ENCODE data around the gene TIGD2.
"Not testable (repeated sequence)": the region's sequence is repeated elsewhere in the genome, so short reads cannot be mapped to it uniquely, and the experiment has no call there.

The TIGD2 gene

DNA sequence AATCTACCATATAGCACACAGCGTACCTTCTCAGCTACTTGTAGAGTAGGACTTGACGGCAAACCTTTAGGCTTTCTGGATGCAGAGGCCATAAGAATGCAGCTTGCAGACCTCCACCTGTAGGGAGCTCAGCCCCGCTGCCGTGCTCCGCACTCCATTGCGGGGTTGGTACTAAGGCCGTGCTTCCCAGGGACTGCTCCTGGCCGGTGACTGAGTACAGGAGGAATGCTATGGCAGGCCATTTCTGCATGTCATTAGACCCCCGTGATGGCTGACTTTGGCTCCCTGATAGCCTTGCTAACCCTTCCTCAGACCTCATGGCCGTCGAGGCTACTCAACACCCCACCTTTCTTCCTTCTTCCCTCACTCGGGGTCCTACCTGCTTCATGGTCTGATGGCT, 26.4 kb downstream of the TIGD2 start:
- 70% methylated on average over 12 of the region's 12 CpGs for WGBS, 2 experiments
- H3K27ac ChIP-seq (ENCODE audit: insufficient read depth, low read depth, low read length, poor library complexity, severe bottlenecking), result no peak overlapping the region
- H3K36me3 ChIP-seq (ENCODE audit: control insufficient read depth, insufficient read depth, low read length), result no peaks in the 10 kb centered on the region
- H3K9me3 ChIP-seq (ENCODE audit: control insufficient read depth, low read length), result no peaks in the 10 kb centered on the region
- H3K4me3 ChIP-seq (ENCODE audit: insufficient read depth, low read depth, low read length), result no peak overlapping the region
- H3K4me1 ChIP-seq (ENCODE audit: control insufficient read depth, insufficient read depth, low read length), result no peaks in the 10 kb centered on the region
- H3K27me3 ChIP-seq (ENCODE audit: control insufficient read depth, insufficient read depth, low read length, poor library complexity, severe bottlenecking), result no peaks in the 10 kb centered on the region

DNA sequence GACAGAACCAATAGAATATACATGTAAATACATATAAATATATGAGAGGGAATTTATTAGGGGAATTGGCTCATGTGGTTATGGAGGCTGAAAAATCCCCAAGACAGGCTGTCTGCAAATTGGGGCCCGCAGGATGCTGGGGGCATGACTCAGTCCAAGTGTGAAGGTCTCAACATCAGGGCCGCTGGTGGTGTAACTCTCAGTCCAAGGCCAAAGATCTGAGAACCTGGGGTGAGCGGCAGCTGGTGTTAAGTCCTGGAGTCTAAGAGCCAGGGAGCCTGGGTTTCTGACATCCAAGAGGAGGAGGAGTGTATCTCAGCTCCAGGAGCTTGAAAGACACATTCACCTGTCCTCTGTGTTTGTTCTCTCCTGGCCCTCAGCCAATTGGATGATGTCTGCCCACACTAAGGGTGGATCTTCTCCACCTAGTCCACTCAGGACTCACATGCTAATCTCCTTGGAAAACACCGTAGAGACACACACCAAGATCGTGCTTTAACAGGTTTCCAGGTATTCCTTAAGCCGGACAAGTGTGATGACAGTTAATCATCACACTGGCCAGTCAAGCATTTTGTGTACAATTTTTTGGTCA, 28.9 kb downstream of the TIGD2 start:
- H3K36me3 ChIP-seq (ENCODE audit: control insufficient read depth, insufficient read depth, low read length), result no peaks in the 10 kb centered on the region
- no peaks in the 10 kb centered on the region for H3K4me1 ChIP-seq (ENCODE audit: control insufficient read depth, insufficient read depth, low read length)
- no peak overlapping the region for H3K27ac ChIP-seq (ENCODE audit: insufficient read depth, low read depth, low read length, poor library complexity, severe bottlenecking)
- WGBS, 2 experiments, result 93 to 94% methylated on average over 6 of the region's 6 CpGs
- no peaks in the 10 kb centered on the region for H3K9me3 ChIP-seq (ENCODE audit: control insufficient read depth, low read length)
- no peaks in the 10 kb centered on the region for H3K27me3 ChIP-seq (ENCODE audit: control insufficient read depth, insufficient read depth, low read length, poor library complexity, severe bottlenecking)
- H3K4me3 ChIP-seq (ENCODE audit: insufficient read depth, low read depth, low read length), result no peak overlapping the region

- H3K27ac ChIP-seq (ENCODE audit: insufficient read depth, low read depth, low read length, poor library complexity, severe bottlenecking), result no peak overlapping the region
- no peaks in the 10 kb centered on the region for H3K36me3 ChIP-seq (ENCODE audit: control insufficient read depth, insufficient read depth, low read length)
- no peak overlapping the region for H3K4me3 ChIP-seq (ENCODE audit: insufficient read depth, low read depth, low read length)
- H3K4me1 ChIP-seq (ENCODE audit: control insufficient read depth, insufficient read depth, low read length), result no peaks in the 10 kb centered on the region
- H3K9me3 ChIP-seq (ENCODE audit: control insufficient read depth, low read length), result no peaks in the 10 kb centered on the region
- H3K27me3 ChIP-seq (ENCODE audit: control insufficient read depth, insufficient read depth, low read length, poor library complexity, severe bottlenecking), result no peaks in the 10 kb centered on the region
- WGBS, 2 experiments, result 94 to 100% methylated on average over 1 to 4 of the region's 4 CpGs
These were observed 31.6 kb downstream of the TIGD2 start for GRCh38 chr4:89142691-89143669.

GRCh38 chr4:89144652-89145051, 33.3 kb downstream of the TIGD2 start:
- not testable (repeated sequence) for H3K9me3 ChIP-seq (ENCODE audit: control insufficient read depth, low read length); H3K4me3 ChIP-seq (ENCODE audit: insufficient read depth, low read depth, low read length); H3K4me1 ChIP-seq (ENCODE audit: control insufficient read depth, insufficient read depth, low read length); H3K27me3 ChIP-seq (ENCODE audit: control insufficient read depth, insufficient read depth, low read length, poor library complexity, severe bottlenecking); H3K27ac ChIP-seq (ENCODE audit: insufficient read depth, low read depth, low read length, poor library complexity, severe bottlenecking); H3K36me3 ChIP-seq (ENCODE audit: control insufficient read depth, insufficient read depth, low read length)
- WGBS, 2 experiments, result 95 to 100% methylated on average over 1 of the region's 1 CpG

GRCh38 chr4:89146196-89146595, 34.9 kb downstream of the TIGD2 start:
- WGBS, 2 experiments, result 89 to 99% methylated on average over 2 of the region's 2 CpGs
- H3K4me1 ChIP-seq (ENCODE audit: control insufficient read depth, insufficient read depth, low read length), result no peaks in the 10 kb centered on the region
- no peaks in the 10 kb centered on the region for H3K36me3 ChIP-seq (ENCODE audit: control insufficient read depth, insufficient read depth, low read length)
- H3K27me3 ChIP-seq (ENCODE audit: control insufficient read depth, insufficient read depth, low read length, poor library complexity, severe bottlenecking), result no peaks in the 10 kb centered on the region
- H3K4me3 ChIP-seq (ENCODE audit: insufficient read depth, low read depth, low read length), result no peak overlapping the region
- H3K27ac ChIP-seq (ENCODE audit: insufficient read depth, low read depth, low read length, poor library complexity, severe bottlenecking), result no peak overlapping the region
- H3K9me3 ChIP-seq (ENCODE audit: control insufficient read depth, low read length), result no peaks in the 10 kb centered on the region

- Histone ChIP-seq H3K36me3 (ENCODE audit: control insufficient read depth, insufficient read depth, low read length) (no peaks in the 10 kb centered on the region), H3K27ac (ENCODE audit: insufficient read depth, low read depth, low read length, poor library complexity, severe bottlenecking) (no peak overlapping the region), H3K27me3 (ENCODE audit: control insufficient read depth, insufficient read depth, low read length, poor library complexity, severe bottlenecking) (no peaks in the 10 kb centered on the region), H3K4me1 (ENCODE audit: control insufficient read depth, insufficient read depth, low read length) (no peaks in the 10 kb centered on the region), H3K9me3 (ENCODE audit: control insufficient read depth, low read length) (no peaks in the 10 kb centered on the region), H3K4me3 (ENCODE audit: insufficient read depth, low read depth, low read length) (no peak overlapping the region)
- WGBS, 2 experiments, result 36 to 46% methylated on average over 2 of the region's 2 CpGs
These were observed 41.6 kb downstream of the TIGD2 start for GRCh38 chr4:89152972-89153371.

- Histone ChIP-seq H3K27ac (ENCODE audit: insufficient read depth, low read depth, low read length, poor library complexity, severe bottlenecking) (no peak overlapping the region), H3K36me3 (ENCODE audit: control insufficient read depth, insufficient read depth, low read length) (no peaks in the 10 kb centered on the region), H3K27me3 (ENCODE audit: control insufficient read depth, insufficient read depth, low read length, poor library complexity, severe bottlenecking) (no peaks in the 10 kb centered on the region), H3K9me3 (ENCODE audit: control insufficient read depth, low read length) (no peaks in the 10 kb centered on the region), H3K4me3 (ENCODE audit: insufficient read depth, low read depth, low read length) (no peak overlapping the region), H3K4me1 (ENCODE audit: control insufficient read depth, insufficient read depth, low read length) (no peaks in the 10 kb centered on the region)
- 91 to 92% methylated on average over 12 of the region's 12 CpGs for WGBS, 2 experiments
These were observed 45.0 kb downstream of the TIGD2 start for GRCh38 chr4:89156174-89156914.

- Histone ChIP-seq H3K27me3 (ENCODE audit: control insufficient read depth, insufficient read depth, low read length, poor library complexity, severe bottlenecking) (no peaks in the 10 kb centered on the region), H3K27ac (ENCODE audit: insufficient read depth, low read depth, low read length, poor library complexity, severe bottlenecking) (no peak overlapping the region), H3K4me3 (ENCODE audit: insufficient read depth, low read depth, low read length) (no peak overlapping the region), H3K9me3 (ENCODE audit: control insufficient read depth, low read length) (no peaks in the 10 kb centered on the region), H3K36me3 (ENCODE audit: control insufficient read depth, insufficient read depth, low read length) (no peaks in the 10 kb centered on the region), H3K4me1 (ENCODE audit: control insufficient read depth, insufficient read depth, low read length) (no peaks in the 10 kb centered on the region)
- WGBS, 2 experiments, result 92% methylated on average over 6 of the region's 7 CpGs
These were observed 46.2 kb downstream of the TIGD2 start for GRCh38 chr4:89157488-89158024.

DNA sequence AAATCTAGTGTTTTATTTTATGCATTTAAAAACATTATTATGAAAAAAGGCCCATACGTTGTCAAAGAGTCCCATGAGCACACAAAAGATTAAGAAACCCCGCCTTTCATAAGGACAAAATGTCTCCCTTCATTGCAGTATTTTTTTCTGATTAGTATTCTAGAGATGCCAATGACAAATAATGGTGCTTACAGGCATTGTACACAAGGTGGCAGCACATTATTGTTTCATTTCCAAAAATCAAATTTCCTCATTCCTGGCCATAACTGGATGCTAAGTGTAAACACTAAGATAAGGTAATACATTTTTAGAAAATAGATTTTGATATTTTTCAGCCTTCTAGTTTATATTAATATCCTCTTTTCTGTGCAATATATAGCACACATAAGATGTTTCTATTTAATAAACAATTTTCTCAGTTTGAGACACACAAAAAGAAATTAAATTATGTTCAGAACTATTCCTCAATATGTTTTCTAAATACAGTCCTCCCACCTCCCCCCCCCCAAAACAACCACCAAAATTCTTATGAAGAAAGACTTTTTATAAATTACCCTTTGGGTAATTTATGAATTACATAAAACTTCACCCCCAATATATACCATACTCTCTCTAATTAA, 47.7 kb downstream of the TIGD2 start:
- Histone ChIP-seq H3K27me3 (ENCODE audit: control insufficient read depth, insufficient read depth, low read length, poor library complexity, severe bottlenecking) (no peaks in the 10 kb centered on the region), H3K4me1 (ENCODE audit: control insufficient read depth, insufficient read depth, low read length) (no peaks in the 10 kb centered on the region), H3K36me3 (ENCODE audit: control insufficient read depth, insufficient read depth, low read length) (no peaks in the 10 kb centered on the region), H3K27ac (ENCODE audit: insufficient read depth, low read depth, low read length, poor library complexity, severe bottlenecking) (no peak overlapping the region), H3K4me3 (ENCODE audit: insufficient read depth, low read depth, low read length) (no peak overlapping the region), H3K9me3 (ENCODE audit: control insufficient read depth, low read length) (no peaks in the 10 kb centered on the region)
- WGBS, 2 experiments, result 8 to 14% methylated on average over 2 of the region's 2 CpGs

Measured in ectodermal cell (in vitro differentiated cells).